Stimulated activated CD4-positive, alpha-beta T cell treated with anti-CD3 and anti-CD28 coated beads, Interleukin-1b, Interleukin-23, amount 100 ng/mL, for 4 hours (primary cell): ENCODE results near the gene ENO2.
"Not testable (repeated sequence)": the region's sequence is repeated elsewhere in the genome, so short reads cannot be mapped to it uniquely, and the experiment has no call there.

Experiments
- DNase-seq, 2 donors: peaks; one replicate each; pipeline ENCODE4 v3.0.0-alpha.2; 2020; ENCODE audit warnings: low read depth in 2 of 2

ENO2 gene

DNA sequence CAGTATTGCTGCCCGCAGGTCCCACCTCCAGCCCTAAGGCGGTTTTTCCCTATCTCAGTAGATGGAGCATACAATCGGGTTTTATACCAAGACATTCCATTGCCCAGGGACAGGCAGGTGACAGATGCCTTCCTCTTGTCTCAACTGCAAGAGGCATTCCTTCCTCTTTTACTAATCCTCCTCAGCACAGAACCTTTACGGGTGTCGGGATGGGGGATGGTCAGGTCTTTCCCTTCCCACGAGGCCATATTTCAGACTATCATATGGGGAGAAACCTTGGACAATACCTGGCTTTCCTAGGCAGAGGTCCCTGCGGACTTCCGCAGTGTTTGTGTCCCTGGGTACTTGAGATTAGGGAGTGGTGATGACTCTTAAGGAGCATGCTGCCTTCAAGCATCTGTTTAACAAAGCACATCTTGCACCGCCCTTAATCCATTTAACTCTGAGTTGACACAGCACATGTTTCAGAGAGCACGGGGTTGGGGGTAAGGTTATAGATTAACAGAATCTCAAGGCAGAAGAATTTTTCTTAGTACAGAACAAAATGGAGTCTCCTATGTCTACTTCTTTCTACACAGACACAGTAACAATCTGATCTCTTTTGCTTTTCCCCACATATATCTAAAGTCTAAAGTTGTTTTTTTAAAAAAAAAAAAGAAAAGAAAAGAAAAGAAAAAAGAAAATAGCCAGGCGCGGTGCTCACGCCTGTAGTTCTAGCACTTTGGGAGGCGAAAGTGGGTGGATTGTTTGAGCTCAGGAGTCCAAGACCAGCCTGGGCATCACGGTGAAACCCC, 28.0 kb upstream of the ENO2 start:
- DNase-seq = not testable (repeated sequence)

DNA sequence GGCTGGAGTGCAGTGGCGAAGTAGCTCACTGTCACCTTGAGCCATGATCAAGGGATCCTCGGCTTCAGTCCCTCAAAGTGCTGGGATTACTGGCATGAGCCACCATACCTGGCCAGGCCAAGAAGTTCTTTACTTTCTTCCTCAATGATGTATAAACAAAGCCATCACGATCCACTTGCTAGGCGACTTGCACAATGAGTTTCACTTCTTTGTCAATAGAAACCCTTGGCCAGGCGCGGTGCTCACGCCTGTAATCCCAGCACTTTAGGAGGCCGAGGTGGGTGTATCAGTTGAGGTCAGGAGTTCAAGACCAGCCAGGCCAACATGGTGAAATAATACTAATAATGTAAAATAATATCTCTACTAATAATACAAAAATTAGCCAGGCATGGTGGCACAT, 26.9 kb upstream of the ENO2 start:
- no peak for DNase-seq

DNA sequence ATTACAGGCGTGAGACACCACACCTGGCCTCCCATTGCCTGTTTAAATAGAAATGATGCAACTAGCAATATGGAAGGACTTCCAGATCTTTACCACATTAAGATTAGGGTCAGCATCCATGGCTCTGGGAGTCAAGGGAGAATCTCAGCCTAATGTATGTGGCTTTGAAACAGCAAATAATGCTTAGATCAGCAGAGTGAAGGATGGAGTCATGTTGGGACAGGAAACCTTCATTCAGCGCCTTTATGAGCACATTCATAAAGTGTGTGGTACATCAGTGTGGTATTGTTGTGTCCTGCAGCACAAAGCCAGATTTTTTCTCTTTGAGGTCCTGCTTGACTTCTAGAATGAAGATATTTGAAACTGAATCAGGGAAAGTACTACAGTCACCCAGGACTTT, 26.0 kb upstream of the ENO2 start:
- DNase-seq = no peak

DNA sequence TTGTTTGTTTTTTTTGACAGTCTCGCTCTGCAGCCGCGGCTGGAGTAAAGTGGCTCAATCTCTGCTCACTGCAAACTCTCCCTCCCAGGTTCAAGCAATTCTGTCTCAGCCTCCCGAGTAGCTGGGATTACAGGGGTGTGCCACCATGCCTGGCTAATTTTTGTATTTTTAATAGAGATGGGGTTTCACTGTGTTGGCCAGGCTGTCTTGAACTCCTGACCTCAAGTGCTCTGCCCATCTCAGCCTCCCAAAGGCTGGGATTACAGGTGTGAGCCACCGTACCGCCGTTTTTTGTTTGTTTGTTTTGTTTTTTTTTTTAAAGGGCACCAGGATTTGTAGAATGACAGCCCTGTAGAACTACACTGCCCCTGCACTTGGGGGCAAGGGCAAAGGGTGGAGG, 25.6 kb upstream of the ENO2 start:
- not testable (repeated sequence) for DNase-seq

DNA sequence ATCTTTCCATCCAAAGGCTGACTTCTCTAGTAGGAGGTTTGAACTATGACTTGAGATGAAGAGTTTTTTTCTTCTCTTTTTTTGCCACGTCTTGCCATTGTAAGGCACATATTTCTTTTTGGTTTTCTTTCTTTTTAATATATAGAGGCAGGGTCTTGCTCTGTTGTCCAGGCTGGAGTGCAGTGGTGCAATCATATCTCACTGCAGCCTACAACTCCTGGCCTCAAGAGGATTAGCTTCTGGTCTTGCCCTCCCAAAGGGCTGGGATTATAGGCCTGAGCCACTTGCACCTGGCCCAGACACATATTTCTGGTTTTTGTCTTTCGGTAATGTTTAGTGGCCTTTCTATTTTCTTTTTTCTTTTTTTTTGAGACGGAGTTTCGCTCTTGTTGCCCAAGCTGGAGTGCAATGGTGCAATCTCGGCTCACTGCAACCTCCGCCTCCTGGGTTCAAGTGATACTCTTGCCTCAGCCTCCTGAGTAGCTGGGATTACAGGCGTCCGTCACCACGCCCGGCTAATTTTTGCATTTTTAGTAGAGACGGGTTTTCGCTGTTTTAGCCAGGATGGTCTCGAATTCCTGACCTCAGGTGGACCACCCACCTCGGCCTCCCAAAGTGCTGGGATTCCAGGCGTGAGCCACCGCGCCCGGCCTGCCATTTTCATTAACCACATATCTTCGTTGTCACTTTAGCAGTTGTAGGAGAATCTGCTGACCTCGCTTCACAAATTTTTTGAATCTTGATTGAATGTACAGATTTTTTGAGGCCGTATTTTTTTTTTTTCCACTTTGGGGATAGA, 24.4 kb upstream of the ENO2 start:
- not testable (repeated sequence) for DNase-seq

DNA sequence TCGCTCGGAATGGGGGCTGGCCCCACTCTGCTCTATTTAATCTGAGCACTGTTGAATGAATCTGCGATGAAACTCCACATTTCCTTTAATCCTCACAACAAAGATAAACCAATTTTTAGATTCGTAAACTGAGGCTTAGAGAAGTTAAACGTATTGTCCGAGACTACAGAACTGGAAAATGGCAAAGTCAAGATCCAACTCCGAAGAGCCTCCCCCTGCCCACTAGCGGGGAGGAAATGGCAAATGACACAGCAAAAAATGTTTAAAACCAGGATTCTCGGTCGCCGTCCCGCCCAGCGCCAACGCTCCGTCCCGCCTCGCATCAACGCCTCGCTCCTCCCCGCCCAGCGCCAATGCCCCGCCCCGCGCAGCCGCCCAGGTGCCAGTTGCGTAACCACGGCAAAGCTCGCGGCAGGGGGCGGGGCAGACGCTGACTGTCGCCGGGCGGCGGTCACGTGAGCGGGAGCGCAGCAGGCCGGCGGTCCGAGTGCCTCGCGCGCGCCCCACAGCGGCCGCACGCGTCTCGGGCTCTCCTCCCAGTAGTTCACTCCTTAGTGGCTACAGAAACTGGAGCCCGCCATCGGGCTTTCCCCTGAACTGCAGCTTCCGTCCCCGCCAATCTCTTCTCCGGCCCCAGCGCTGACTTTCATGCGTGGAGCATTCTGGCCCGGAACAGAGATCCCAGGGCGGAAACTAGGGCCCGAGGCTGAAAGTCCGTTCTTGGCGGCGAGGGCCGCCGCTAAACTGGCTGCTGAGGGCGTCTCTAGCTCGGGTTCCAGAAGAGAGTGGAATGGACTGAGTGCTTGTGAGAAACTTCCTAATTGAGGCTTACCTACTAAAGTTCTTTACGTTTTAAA, 23.4 kb upstream of the ENO2 start:
- peak; percentile 99 for DNase-seq

DNA sequence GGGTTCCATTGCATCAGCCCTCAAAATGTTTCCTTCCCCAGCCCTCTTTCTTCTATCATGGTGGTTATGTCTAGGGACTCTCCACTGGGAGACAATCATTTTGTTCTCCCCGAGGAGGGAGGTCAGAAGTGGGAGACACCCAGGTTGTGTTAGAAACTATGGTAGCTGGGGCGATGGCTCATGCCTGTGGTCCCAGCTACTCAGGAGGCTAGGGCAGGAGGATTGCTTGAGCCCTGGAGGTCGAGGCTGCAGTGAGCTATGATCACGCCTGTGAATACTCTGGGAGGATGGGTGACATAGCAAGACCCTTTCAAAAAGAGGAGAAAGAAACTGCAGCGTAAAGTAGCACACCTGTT, 22.8 kb upstream of the ENO2 start:
- no peak for DNase-seq

DNA sequence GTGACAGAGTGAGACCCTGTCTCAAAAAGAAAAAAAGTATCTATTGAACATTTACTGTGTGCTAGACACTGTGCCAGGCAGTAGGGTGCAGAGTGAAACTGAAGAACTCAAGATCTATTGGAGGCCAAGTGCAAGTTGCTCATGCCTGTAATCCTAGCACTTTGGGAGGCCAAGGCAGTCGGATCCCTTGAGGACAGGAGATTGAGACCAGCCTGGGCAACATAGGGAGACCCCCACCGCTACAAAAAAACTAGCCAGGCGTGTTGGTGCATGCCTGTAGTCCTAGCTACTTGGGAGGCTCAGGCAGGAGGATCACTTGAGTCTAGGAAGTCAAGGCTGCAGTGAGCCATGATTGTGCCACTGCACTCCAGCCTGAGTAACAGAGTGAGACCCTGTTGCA, 21.7 kb upstream of the ENO2 start:
- not testable (repeated sequence) for DNase-seq

DNA sequence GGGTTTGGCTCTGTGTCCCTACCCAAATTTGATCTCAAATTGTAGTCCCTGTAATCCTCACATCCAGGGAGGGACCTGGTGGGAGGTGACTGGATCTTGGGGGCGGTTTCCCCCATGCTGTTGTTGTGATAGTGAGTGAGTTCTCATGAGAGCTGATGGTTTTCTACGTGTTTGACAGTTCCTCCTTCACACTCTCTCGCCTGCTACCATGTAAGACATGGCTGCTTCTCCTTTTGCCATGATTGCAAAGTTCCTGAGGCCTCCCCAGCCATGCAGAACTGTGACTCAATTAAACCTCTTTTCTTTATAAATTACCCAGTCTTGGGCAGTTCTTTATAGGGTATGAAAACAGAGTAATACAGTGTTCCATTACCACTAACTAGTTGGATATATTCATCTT, 20.1 kb upstream of the ENO2 start:
- DNase-seq = no peak

DNA sequence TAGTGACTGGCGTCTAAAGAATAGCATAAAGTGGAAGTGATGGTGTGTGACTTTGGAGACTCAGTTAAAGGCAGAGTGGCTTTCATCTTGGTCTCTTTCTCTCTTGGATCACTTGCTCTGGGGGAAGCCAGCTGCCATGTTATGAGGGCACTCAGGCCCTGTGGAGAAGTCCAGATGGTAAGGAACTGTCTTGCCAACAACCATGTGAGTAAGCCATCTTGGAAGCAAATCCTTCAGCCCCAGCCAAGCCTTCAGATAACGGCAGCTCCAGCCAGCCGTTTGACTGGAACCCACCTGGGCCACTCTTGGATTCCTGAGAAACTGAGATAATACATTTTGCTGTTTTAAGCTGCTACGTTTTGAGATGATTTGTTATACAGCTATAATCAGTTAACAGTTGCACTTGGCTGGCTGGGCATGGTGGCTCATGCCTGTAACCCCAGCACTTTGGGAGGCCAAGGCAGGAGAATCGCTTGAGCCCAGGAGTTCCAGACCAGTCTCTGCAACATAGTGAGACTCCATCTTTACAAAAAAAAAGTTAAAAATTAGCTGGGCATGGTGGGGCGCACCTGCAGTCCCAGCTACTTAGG, 17.4 kb upstream of the ENO2 start:
- DNase-seq = no peak

DNA sequence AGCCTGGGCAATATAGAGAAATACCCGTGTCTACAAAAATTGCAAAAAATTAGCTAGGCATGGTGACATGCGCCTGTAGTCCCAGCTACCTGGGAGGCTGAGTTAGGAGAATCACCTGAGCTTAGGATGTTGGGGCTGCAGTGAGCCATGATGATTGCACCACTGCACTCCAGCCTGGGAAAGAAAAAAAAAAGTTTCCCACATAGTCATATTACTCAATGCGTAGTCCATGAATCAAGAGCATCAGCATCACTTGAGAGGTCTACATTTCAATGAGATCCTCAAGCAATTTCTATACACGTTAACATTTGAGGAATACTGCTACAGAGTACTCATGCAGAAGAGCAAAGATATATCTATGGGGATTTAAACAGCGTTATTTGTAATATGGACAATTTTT, 15.0 kb upstream of the ENO2 start:
- no peak for DNase-seq

DNA sequence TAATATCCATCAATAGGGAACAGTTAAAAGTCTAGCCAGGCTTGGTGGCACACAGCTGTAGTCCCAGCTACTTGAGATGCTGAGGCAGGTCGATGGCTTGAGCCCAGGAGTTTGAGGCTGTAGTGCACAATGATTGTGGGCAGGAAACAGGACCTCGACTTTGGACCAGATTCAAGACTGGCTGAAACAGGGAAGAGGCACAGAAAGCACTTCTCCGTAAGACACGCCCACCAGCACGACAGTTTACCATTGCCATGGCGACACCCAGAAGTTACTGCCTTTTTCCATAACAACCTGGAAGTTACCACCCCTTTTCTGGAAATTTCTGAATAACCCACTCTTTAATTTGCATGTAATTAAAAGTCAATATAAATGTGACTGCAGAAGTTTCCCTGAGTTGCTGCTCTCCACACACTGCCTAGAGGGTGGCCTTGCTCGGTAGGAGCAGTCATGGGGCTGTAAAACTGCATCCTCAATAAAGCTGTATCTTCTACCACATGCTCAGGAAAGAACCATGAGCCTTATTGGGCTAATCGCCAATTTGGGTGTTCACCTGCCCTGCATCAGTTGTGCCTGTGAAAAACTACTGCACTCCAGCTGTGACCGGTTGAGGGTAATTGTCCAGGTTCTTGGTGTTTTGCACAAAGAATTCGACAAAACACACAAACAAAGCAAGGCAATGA, 14.4 kb upstream of the ENO2 start:
- DNase-seq = no peak

DNA sequence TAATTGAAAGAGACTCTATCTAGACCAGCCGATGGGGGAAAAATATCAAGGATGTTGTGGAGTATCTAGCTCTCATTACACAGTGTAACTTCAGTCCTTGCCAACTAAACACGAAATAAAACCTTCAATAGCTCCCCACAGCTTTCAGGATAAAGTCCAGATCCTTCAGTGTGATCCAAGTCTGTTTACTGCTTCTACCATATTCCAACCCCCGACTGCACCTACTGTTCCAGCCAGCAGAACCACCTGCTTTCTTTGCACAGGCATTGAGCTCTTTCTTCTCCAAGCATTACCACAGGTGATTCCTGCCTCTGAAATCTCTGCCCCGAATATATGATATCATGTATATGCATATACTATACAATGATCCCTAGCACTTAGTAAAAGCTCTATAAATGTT, 11.9 kb upstream of the ENO2 start:
- no peak for DNase-seq

DNA sequence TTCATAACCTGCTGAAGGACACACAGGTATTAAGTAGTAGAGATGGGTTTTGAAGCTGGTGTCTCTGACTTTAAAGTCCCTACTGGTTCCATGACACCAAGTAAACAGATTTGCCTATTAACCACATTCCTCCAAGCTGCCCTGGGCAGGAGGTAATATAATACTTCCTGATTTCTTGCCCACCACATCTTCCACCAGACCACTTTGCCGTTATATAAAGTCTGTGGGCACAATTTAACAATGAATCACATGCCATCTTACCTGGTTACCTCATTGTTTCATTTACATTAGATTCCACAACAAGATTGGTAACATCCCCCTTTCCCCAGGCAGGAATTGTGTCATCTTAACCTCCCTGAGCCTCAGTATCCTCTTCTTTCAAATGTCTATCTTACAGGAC, 10.7 kb upstream of the ENO2 start:
- no peak for DNase-seq

DNA sequence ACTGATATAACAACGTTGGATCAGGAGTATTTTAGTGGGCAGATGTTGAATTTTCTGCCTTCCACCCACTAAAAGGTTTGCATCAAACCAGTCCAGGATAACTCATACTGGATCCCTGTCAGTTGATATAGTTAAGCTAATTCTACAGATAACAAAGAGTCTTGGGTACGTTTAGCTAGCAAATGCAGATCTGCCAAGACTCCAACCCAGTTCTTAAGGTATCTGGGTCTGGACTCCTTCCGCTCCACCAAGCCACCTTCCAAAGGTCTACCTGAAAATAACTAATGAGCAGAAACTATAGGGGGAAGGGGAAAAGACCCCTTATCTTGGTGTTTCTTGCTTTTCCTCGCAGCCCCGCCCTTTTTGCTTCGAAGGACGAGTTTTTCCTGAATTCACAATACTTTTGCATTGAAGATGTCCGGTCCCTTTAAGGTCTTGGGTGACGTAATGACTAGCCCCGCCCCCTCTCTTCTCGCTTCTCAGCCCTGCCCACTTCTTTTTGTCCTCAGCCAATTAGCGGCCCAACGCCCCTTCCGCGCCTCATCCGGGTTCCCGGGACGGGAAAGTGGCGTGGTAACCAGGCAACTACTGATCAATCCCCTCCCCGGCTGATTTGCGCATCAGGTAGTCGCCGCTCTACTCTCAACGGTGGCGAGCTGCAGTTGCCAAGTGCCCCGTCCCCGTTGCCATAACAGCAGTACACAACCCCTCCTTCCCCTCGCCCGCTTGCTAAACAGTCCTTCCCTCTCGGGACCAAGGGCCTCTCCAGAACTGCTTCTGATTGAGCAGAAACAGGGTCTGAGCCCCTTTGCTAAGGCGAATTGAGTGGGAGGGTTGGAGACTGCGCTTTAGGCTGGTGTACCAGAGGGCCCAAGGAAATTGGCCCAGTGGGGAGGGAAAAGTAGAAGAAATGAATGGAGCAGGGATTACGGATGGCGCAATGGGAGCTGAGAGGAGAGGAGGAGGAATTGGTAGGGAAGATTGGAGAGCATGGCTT, 9.8 kb upstream of the ENO2 start, which contains the start of gene LRRC23:
TSS of gene LRRC23 (plus strand) at position 543 of the 997 bp plus-strand sequence. CDS start 812 bp downstream, outside the sequence.
- DNase-seq = peak; percentile 92 to 94

DNA sequence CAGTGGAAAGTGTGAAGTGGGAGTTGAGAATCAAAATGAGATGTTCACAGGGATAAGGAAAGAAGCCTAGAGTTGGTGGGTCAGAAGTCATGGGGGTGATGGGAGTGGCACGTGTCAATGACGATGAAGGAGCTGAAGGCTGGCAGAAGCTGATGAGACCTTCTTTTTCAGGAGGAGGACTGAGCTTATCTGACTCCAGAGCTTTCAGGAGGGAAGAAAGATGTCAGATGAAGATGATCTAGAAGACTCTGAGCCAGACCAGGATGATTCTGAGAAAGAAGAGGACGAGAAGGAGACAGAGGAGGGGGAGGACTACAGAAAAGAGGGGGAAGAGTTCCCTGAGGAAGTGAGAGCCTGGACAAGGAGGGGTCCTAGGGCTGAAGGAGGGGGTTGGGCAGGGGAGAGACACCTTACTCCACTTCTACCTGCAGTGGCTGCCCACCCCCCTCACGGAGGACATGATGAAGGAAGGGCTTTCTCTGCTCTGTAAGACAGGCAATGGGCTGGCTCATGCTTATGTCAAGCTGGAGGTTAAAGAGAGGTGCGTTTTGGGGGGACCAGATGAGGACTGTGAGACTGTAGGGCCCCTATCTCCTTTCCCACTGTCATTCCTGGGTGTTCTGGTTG, 8.9 kb upstream of the ENO2 start:
- DNase-seq = no peak

DNA sequence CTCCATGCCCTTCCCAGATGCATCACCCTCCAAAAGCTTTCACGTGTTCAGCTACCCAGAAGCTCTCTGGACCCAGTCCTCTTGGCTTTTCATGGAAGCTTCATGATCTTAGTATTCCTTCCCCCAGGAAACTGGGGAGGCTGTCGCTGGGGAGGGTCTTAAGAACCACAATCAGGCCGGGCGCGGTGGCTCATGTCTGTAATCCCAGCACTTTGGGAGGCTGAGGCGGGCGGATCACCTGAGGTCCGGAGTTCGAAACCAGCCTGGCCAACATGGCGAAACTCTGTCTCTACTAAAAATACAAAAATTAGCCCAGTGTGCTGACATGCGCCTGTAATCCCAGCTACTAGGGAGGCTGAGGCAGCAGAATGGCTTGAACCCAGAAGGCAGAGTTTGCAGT, 6.2 kb upstream of the ENO2 start:
- DNase-seq = not testable (repeated sequence)

DNA sequence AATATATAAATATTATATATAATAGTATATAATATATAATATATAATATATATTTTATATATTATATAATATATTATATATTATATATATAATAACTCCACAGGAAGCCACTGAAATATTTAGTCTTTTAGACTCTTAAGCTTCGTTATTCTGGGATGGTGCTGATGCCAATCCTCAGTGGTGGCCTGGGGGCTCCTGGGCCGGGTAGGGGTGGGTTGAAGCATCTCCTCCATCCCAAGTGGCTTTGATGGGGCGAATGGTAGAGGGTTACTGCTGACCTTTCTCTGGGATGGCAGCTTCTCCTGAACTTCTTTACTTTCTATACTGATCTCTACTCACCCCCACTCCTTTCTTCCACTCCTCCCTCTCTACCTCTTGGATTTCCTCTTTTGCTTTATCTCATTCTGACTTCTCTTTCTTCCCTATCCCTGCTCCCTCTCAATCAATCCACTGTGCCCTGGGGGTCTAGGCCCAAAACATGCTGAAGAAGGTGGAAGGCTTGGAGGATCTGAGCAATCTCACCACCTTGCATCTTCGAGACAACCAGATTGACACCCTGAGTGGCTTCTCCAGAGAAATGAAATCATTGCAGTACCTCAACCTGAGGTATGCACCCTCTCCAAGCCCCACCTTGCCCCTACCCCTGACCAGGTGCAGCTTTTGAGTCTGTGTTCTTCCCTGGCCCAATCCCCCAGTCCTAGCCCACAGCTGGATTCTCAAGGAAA, 4.8 kb upstream of the ENO2 start:
- no peak for DNase-seq
